Activated CD4-positive, alpha-beta T cell treated with anti-CD3 and anti-CD28 coated beads, Interleukin-2, amount 50 U/mL, for 24 hours (primary cell): Measurements from ENCODE around the gene TIMP4.

Source experiments
- DNase-seq, 2 donors: peaks; one replicate each; pipeline ENCODE4 v3.0.0-alpha.2; 2020; ENCODE audit warnings: low read depth in 1 of 2, low spot score in 1 of 2

TIMP4 gene

GRCh38 chr3:12158387-12159226, at the start of gene TIMP4:
TIMP4 (minus strand) TSS chr3:12158912; CDS start chr3:12158840, 72 bp downstream.
- no peak for DNase-seq

GRCh38 chr3:12205171-12205570, 46.5 kb upstream of the TIMP4 start:
- no peak for DNase-seq

GRCh38 chr3:12201813-12202212, 43.1 kb upstream of the TIMP4 start:
- no peak for DNase-seq

- DNase-seq, result no peak
Observed at GRCh38 chr3:12198301-12198700, 39.6 kb upstream of the TIMP4 start.

GRCh38 chr3:12197475-12197874, 38.8 kb upstream of the TIMP4 start:
- no peak for DNase-seq

- DNase-seq, result no peak
Observed at GRCh38 chr3:12196684-12197083, 38.0 kb upstream of the TIMP4 start.

- DNase-seq, result no peak
Observed at GRCh38 chr3:12195231-12195630, 36.5 kb upstream of the TIMP4 start.

GRCh38 chr3:12194669-12195161, 36.0 kb upstream of the TIMP4 start:
- DNase-seq, result peak in 1 of 2 donors; percentile 17

- no peak for DNase-seq
Observed at GRCh38 chr3:12194209-12194608, 35.5 kb upstream of the TIMP4 start.

- peak in 1 of 2 donors; percentile 40 for DNase-seq
Observed at GRCh38 chr3:12193485-12194165, 34.9 kb upstream of the TIMP4 start.

GRCh38 chr3:12192655-12193484, 34.2 kb upstream of the TIMP4 start:
- DNase-seq, result no peak

- no peak for DNase-seq
Observed at GRCh38 chr3:12192173-12192572, 33.5 kb upstream of the TIMP4 start.

GRCh38 chr3:12191559-12191958, 32.8 kb upstream of the TIMP4 start:
- no peak for DNase-seq

GRCh38 chr3:12190832-12191231, 32.1 kb upstream of the TIMP4 start:
- no peak for DNase-seq

- DNase-seq, result no peak
Observed at GRCh38 chr3:12190221-12190807, 31.6 kb upstream of the TIMP4 start.

GRCh38 chr3:12188681-12189287, 30.1 kb upstream of the TIMP4 start:
- DNase-seq, result no peak

GRCh38 chr3:12188328-12188648, 29.6 kb upstream of the TIMP4 start:
- no peak for DNase-seq

GRCh38 chr3:12187448-12188327, 29.0 kb upstream of the TIMP4 start:
- peak; percentile 27 to 45 for DNase-seq

GRCh38 chr3:12186515-12187286, 28.0 kb upstream of the TIMP4 start:
- DNase-seq, result no peak
